Epithelial cell of esophagus (primary cell): Measurements from ENCODE around the gene DEGS2.
"Not testable (repeated sequence)": the region's sequence is repeated elsewhere in the genome, so short reads cannot be mapped to it uniquely, and the experiment has no call there.

ENCODE experiments used
- DNase-seq: peaks from one replicate; pipeline ENCODE4 v3.0.0; 2010; ENCODE audit warnings: low read depth
- H3K4me3 ChIP-seq: 2 replicates; pipeline ENCODE4 v1.5.1; 2011; ENCODE audit warnings: mild to moderate bottlenecking, low read length, control low read depth
- TF ChIP-seq, protein P1 (sequence below): IDR thresholded peaks from 2 replicates; pipeline ENCODE4 v1.5.1; 2011; ENCODE audit warnings: low read depth, mild to moderate bottlenecking, low read length, control low read depth, inconsistent platforms; ENCODE audit not compliant: insufficient read depth; ENCODE audit errors: missing control alignments

Gene DEGS2

DNA sequence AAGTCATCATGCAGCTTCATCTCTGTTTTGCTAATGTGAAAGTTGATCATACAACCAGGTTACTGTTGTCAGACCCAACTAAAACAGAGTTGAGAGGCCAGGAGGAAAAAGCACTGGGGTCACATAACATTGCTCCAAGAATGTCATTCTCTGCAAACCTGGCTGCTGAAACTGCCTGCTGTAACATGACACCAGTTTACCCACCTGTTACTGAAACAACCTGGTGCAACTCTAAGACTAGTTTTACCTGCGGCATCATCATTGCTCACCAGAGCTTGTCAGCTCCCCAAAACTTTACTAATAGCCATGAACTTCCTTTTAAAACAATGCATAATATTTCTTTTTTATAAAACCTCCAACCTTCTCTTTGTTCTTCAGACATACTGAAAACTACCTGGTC is 30.7 kb upstream of the DEGS2 start:
- TF ChIP-seq, protein P1, sequence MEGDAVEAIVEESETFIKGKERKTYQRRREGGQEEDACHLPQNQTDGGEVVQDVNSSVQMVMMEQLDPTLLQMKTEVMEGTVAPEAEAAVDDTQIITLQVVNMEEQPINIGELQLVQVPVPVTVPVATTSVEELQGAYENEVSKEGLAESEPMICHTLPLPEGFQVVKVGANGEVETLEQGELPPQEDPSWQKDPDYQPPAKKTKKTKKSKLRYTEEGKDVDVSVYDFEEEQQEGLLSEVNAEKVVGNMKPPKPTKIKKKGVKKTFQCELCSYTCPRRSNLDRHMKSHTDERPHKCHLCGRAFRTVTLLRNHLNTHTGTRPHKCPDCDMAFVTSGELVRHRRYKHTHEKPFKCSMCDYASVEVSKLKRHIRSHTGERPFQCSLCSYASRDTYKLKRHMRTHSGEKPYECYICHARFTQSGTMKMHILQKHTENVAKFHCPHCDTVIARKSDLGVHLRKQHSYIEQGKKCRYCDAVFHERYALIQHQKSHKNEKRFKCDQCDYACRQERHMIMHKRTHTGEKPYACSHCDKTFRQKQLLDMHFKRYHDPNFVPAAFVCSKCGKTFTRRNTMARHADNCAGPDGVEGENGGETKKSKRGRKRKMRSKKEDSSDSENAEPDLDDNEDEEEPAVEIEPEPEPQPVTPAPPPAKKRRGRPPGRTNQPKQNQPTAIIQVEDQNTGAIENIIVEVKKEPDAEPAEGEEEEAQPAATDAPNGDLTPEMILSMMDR: no peak
- DNase-seq: peak; percentile 72
- H3K4me3 ChIP-seq: no peak overlapping the region

DNA sequence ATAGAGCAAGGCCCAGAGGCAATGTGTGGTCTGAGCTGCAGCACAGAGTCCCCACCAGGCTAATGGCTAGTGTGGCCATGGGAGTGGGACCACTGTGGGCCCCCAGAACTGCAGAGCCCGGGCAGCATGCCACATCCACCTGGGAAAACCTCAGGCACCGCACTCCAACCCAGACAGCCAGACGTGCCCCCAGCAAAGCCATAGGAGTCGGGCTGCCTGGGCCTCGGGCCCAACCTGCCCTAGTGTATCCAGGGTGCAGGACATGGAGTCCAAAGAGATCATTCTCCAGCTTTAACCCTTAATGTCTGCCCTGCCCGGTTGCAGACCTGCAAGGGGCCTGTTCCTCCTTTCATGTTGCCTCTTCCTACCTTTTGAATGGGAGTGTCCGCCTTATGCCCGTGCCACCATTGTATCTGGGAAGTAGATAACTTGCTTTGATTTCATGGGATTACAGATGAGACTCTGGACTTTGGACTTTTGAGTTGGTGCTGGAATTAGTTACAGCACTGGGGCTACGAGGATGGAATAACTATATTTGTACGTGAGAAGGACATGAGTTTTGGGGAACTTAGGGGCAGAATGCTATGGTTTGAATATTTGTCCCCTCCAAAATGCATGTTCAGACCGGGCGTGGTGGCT is 29.1 kb upstream of the DEGS2 start:
- TF ChIP-seq, protein P1: no peak

DNA sequence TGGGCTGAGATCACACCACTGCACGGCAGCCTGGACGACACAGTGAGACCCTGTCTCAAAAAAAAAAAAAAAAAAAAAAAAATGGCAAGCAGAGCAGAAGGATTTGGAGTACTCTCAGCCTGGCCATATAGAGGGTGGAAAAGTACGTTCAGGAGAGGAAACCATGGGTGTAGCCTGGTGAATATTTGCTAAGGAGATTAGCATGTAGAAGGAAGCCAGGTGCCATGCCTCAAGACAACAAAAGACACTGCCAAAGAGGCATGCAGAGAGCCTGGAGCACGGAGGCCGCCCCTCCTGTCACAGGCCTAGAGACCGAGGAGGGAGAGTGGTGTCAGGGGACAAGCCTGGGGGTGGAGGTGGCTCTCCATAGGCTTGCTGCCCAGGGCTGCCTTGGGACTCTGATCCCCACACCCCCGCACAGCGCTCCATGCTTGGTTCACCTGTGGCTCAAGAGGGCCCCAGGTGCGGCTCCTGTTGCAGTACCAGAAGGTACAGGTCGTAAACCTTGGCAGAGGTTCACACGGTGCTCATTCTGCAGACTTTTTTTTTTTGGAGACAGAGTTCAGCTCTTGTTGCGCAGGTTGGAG is 27.9 kb upstream of the DEGS2 start:
- TF ChIP-seq, protein P1: no peak
- DNase-seq: no peak
- H3K4me3 ChIP-seq: no peak overlapping the region

More for the DNA sequence above, 29.1 kb upstream of the DEGS2 start:
- no peak for DNase-seq
- no peak overlapping the region for H3K4me3 ChIP-seq

DNA sequence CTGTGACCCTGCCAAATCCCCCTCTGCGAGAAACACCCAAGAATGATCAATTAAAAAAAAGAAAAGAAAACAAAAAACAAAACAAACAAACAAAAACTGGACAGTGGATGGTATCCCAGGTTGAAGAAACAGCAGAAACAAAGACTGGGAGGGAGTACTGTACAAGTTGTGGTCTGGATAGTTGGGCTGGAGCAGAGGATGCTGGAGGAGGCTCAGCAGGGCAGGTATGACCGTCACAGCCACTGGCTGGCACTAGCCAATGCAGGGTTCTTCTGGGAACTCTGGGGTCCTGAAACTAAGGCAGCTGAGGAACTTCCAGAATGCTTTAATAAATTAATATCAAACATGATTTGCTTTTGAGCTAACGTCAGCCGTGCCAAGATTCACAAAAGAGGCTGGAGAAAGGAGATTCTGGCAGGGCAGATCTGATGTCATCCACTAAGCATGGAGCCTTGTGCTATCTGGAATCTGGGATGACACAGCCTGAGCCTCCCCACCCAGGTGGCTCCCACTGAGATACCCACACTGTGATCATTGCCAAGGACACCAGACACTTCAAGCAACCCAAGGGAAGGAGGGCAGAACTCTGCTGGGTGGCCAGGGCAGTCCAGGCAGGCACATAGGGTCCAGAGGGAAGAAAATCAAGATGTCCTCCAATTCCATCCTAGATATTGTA is 22.6 kb upstream of the DEGS2 start:
- not testable (repeated sequence) for H3K4me3 ChIP-seq, DNase-seq

DNA sequence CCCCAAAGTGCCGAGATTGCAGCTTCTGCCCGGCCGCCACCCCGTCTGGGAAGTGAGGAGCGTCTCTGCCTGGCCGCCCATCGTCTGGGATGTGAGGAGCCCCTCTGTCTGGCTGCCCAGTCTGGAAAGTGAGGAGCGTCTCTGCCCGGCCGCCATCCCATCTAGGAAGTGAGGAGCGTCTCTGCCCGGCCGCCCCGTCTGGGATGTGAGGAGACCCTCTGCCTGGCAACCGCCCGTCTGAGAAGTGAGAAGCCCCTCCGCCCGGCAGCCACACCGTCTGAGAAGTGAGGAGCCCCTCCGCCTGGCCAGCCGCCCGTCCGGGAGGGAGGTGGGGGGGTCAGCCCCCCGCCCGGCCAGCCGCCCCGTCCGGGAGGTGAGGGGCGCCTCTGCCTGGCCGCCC is 21.2 kb upstream of the DEGS2 start:
- DNase-seq, H3K4me3 ChIP-seq: not testable (repeated sequence)

DNA sequence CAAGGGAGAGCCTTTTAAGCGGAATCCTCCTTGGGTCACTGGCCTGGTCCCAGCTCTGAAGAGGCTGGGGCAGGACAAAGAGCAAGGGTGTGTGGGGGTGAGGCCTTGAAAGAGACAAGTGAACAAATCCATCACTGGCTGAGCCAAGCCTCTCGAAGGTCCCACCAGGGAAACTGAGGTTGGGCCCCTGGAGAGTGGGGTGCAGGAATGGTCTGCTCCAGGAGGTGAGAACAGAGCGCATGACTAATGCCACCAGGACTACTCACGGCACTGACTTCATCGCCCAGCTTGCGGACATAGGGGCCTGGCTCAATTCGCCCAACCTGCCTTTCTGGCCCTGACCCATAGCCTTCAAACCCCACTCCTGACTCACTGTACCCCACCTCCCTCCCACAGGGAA is 19.2 kb upstream of the DEGS2 start:
- no peak overlapping the region for H3K4me3 ChIP-seq
- TF ChIP-seq, protein P1: no peak
- DNase-seq: no peak

DNA sequence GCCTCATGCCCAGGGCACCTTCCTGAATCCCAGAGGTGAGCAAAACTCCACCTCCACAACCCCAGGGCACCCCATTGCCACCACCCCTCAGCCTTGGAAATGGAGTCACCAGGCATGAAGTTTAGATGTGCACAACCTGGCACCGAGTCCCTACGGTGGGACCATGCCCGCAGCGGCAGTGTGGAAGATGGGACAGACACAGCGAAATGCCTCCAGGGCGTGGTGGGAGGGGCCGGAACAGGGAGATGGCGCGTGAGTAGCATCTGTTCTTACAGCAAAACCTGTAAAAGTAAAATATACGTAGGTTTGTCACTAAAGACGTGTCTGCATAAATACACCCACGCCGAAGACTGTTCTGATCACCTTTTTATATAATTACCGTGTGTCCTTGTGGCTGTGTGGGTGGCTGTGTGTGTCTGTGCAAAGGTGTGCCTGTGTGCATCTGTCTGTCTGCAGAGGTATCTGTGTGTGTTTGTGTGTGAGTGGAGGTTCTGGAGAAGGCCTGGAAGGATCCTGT is 17.4 kb upstream of the DEGS2 start:
- H3K4me3 ChIP-seq: no peak overlapping the region
- no peak for DNase-seq
- TF ChIP-seq, protein P1: no peak

DNA sequence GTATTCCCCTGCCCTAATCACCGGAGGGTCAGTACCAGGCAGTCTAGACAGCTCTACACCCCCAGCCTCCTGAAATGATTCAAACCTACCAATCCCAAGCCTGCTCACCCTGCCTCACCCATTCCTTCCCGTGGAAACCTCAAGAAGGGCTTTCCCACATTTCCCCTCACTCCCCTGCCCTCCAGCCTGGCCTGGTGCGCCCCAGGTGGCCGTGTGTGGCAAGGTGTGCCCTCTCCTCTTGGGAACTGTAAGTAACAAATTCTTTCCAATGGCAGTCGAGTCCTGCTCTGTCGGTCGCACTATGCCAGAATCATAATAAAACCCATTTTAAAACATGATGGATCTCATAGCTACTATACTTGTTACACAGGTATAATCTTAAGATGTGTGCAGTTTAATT is 13.9 kb upstream of the DEGS2 start:
- no peak for DNase-seq
- H3K4me3 ChIP-seq: no peak overlapping the region
- TF ChIP-seq, protein P1: no peak
